Lower leg skin (tissue), 3 donors: ENCODE data around the gene PLXDC1.

Experiments
- CTCF ChIP-seq, 3 donors: fragments of 450-650 bp; IDR thresholded peaks; one replicate each; pipeline ENCODE4 v1.5.1; 2016; ENCODE audit warnings: antibody characterized with exemption in 3 of 3, mild to moderate bottlenecking in 3 of 3, moderate library complexity in 2 of 3
- POLR2A ChIP-seq, 2 donors: fragments of 450-650 bp; IDR thresholded peaks; one replicate each; pipeline ENCODE4 v1.6.1; 2016 to 2017; ENCODE audit warnings: antibody characterized with exemption in 2 of 2, mild to moderate bottlenecking in 1 of 2, moderate library complexity in 1 of 2

- no peak for TF ChIP-seq POLR2A (IDR thresholded peaks at IDR 0.05)
- TF ChIP-seq CTCF (IDR thresholded peaks at IDR 0.05) = no peak
Measured at GRCh38 chr17:39144416-39144840, 7.0 kb downstream of the PLXDC1 start.
